ENCODE data around the gene SRRM1. TPM values are rescaled to one million over a fixed set of nuclear protein-coding genes. Genes with fewer than 3 reads are reported as not detected.

The SRRM1 gene
- total and polyA plus RNA-seq, 2 experiments from 2014 or later, result 118 to 666 TPM

- TF ChIP-seq REST (IDR thresholded peaks at IDR 0.05; ENCODE audit: unreplicated experiment) (no peak), EZH2 (IDR thresholded peaks at IDR 0.05; ENCODE audit: low read depth, unreplicated experiment) (no peak)
Observed at GRCh38 chr1:24599265-24599664, 43.8 kb upstream of the SRRM1 start (continued).

GRCh38 chr1:24600551-24600950 is 42.6 kb upstream of the SRRM1 start:
- Histone ChIP-seq H3K79me2 (replicated peaks; ENCODE audit: insufficient read depth) (no peaks in the 10 kb centered on the region), H3F3A (replicated peaks; ENCODE audit: low read depth) (no peaks in the 10 kb centered on the region), H3K27me3 (ENCODE audit: insufficient read depth) (no peaks in the 10 kb centered on the region), H3K9me2 (ENCODE audit: insufficient read depth) (no peaks in the 10 kb centered on the region), H3K4me2 (no peak overlapping the region), H3K36me3 (ENCODE audit: insufficient read depth) (no peaks in the 10 kb centered on the region), H4K20me1 (replicated peaks; ENCODE audit: insufficient read depth) (no peaks in the 10 kb centered on the region), H3K4me1 (ENCODE audit: insufficient read depth) (no peaks in the 10 kb centered on the region), H3K27ac (ENCODE audit: low read depth) (no peak overlapping the region), H2AFZ (no peak overlapping the region), H3K4me3 (no peak overlapping the region)
- Mint-ChIP-seq H3K9me3 (no peaks in the 10 kb centered on the region), H3K27ac (no peak overlapping the region), H3K36me3 (ENCODE audit: low read depth) (no peaks in the 10 kb centered on the region), H3K4me3 (no peak overlapping the region), H3K27me3 (ENCODE audit: insufficient read depth, low read depth, poor library complexity) (peaks cover 6% of the 10 kb centered on the region), H3K4me1 (no peaks in the 10 kb centered on the region)
- DNase-seq (ENCODE audit: low spot score), result no peak
- ATAC-seq, result no peak
- TF ChIP-seq EZH2phosphoT487 (IDR thresholded peaks at IDR 0.05; ENCODE audit: unreplicated experiment) (no peak), ZNF114 (CRISPR knock-in tag; IDR thresholded peaks at IDR 0.05) (no peak), STAT1 (IDR thresholded peaks at IDR 0.05; ENCODE audit: unreplicated experiment) (no peak), ZNF331 (CRISPR knock-in tag; IDR thresholded peaks at IDR 0.05; ENCODE audit: low read depth) (no peak), EZH2 (IDR thresholded peaks at IDR 0.05; ENCODE audit: low read depth, unreplicated experiment) (no peak), POLR2AphosphoS5 (IDR thresholded peaks at IDR 0.05; ENCODE audit: low read depth) (no peak), REST (IDR thresholded peaks at IDR 0.05; ENCODE audit: unreplicated experiment) (no peak), CREB1 (CRISPR knock-in tag; IDR thresholded peaks at IDR 0.05; ENCODE audit: low read depth) (no peak), JUNB (IDR thresholded peaks at IDR 0.05; ENCODE audit: unreplicated experiment) (no peak), ZNF462 (CRISPR knock-in tag; IDR thresholded peaks at IDR 0.05) (no peak)
